Activated T-cell treated with anti-CD3 and anti-CD28 coated beads, Interleukin-2, amount 50 U/mL, for 4 hours (primary cell): ENCODE measurements around the gene NAA80. TPM values are rescaled to one million over a fixed set of nuclear protein-coding genes. Genes with fewer than 3 reads are reported as not detected.

Source experiments
- total RNA-seq, 3 donors: library from RNA; stranded (reverse); gene quantifications; one replicate each; pipeline ENCODE4 v1.2.1, GENCODE V29; 2021

NAA80 gene
- total RNA-seq, 3 donors from 2014 or later = 17.5 to 21.7 (median 21.1) TPM

Other genes with a start within 250 kb of the NAA80 start
- 100 to 1,000 TPM in 2 of 3 donors, 10 to 100 TPM in 1; 96.6 to 122 (median 112) TPM for gene RBM5, start 210.5 kb downstream of the NAA80 start, total RNA-seq
- gene SEMA3F, start 144.1 kb downstream of the NAA80 start, total RNA-seq = under 1 TPM; 0.19 to 0.24 (median 0.23) TPM
- not detected for gene GNAT1, start 107.8 kb downstream of the NAA80 start, total RNA-seq
- under 1 TPM in 2 of 3 donors, not detected in 1; 0.08 to 0.52 TPM for gene SLC38A3, start 94.1 kb downstream of the NAA80 start, total RNA-seq
- gene GNAI2, start 63.2 kb downstream of the NAA80 start, total RNA-seq = 100 to 1,000 TPM; 160 to 175 (median 172) TPM
- gene SEMA3B, start 30.3 kb downstream of the NAA80 start, total RNA-seq = under 1 TPM; 0.35 to 0.55 (median 0.52) TPM
- under 1 TPM in 1 of 3 donors, not detected in 2; 0.13 TPM for gene LSMEM2, start 20.3 kb downstream of the NAA80 start, total RNA-seq
- gene IFRD2, start 7.0 kb downstream of the NAA80 start, total RNA-seq = 100 to 1,000 TPM; 339 to 366 (median 341) TPM
- 10 to 100 TPM in 1 of 3 donors, 1 to 10 TPM in 2; 4.9 to 10.3 (median 7.2) TPM for gene HYAL3, start within 50 bp of the NAA80 start, total RNA-seq
- gene HYAL1, start 4.2 kb upstream of the NAA80 start, total RNA-seq = under 1 TPM in 2 of 3 donors, not detected in 1; 0.24 to 0.82 TPM
- gene HYAL2, start 23.3 kb upstream of the NAA80 start, total RNA-seq = 10 to 100 TPM; 17.0 to 19.5 (median 19.2) TPM
- gene TUSC2, start 28.8 kb upstream of the NAA80 start, total RNA-seq = 10 to 100 TPM; 40.8 to 48.7 (median 48.5) TPM
- 10 to 100 TPM; 33.7 to 40.3 (median 37.3) TPM for gene RASSF1, start 41.4 kb upstream of the NAA80 start, total RNA-seq
- gene ZMYND10, start 46.3 kb upstream of the NAA80 start, total RNA-seq = 1 to 10 TPM in 1 of 3 donors, under 1 TPM in 2; 0.71 to 1.0 (median 0.96) TPM
- gene NPRL2, start 51.4 kb upstream of the NAA80 start, total RNA-seq = 10 to 100 TPM; 34.0 to 46.9 (median 37.0) TPM
- 10 to 100 TPM; 31.8 to 35.3 (median 33.1) TPM for gene CYB561D2, start 51.5 kb upstream of the NAA80 start, total RNA-seq
- 10 to 100 TPM; 25.2 to 27.4 (median 25.4) TPM for gene TMEM115, start 60.1 kb upstream of the NAA80 start, total RNA-seq
- gene CACNA2D2, start 204.2 kb upstream of the NAA80 start, total RNA-seq = under 1 TPM; 0.35 to 0.90 (median 0.58) TPM